Measurements from ENCODE around the gene LMO7.
A peak's percentile ranks its signal among the peaks of the same experiment; 100 is the strongest.
"Not testable (repeated sequence)": the region's sequence is repeated elsewhere in the genome, so short reads cannot be mapped to it uniquely, and the experiment has no call there.

Gene LMO7

DNA sequence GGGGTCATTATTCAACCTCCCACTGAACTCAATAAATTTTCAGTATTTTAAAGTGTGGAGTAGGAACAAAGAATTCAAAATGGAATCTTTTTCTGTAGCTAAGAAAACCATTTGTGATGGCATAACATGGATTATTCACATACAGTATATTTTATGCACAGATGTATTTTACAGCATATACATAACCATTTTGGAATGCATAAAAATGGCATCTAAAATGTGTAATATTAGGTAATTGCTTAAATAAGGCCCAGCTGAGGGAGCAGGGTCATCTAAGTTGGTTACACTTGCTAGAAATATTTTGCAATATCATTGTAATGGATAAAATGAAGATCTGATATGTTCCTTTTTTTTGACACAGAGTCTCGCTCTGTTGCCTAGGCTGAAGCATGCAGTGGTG is 146.9 kb downstream of the LMO7 start:
- no peak for DNase-seq

GRCh38 chr13:75784003-75784402 is 147.9 kb downstream of the LMO7 start:
- peak; percentile 21 for DNase-seq

DNA sequence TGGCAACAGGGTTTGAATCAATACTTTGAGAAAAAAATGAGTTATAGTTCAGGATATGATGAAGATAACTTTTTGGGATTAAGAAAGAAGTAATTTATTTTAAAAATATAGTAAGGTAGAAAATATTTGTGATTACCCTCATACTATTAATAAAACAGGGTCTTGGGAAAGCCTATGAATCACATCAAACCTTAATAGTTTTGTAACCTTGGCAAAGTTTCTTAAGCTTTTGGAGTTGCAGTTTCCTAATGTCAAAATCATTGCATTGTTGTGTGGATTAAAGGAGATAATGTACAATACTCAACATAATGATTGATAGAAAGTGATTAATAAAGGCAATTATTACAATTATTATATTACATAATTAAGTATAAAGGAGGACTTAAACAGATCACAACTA is 149.0 kb downstream of the LMO7 start:
- DNase-seq: peak; percentile 31

- DNase-seq: peak; percentile 65
These were observed 151.3 kb downstream of the LMO7 start for GRCh38 chr13:75787249-75787928.

DNA sequence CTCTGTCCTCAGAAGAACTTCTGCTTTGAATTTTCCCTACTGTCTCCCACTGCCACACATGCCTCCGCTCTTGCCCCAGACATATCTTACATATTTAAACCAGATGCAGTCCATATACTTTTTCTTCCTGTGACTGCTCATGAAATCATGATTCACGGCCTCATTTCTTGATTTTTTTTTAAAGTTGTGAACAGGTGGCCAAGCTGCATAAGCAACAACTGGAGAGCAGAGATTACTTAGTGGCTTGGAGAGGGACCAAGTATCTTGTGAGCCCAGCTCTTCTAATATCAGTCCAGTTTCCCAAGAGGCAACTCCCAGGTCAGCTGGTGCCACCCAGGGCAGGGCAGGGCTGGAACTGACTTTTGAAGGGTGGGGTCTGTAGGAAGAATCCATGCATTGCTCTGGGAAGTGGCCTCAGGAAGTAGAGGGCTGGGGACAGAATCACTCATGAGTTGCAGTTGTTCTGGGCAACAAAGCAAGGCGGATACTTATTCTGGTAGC is 152.4 kb downstream of the LMO7 start:
- DNase-seq: peak; percentile 74

DNA sequence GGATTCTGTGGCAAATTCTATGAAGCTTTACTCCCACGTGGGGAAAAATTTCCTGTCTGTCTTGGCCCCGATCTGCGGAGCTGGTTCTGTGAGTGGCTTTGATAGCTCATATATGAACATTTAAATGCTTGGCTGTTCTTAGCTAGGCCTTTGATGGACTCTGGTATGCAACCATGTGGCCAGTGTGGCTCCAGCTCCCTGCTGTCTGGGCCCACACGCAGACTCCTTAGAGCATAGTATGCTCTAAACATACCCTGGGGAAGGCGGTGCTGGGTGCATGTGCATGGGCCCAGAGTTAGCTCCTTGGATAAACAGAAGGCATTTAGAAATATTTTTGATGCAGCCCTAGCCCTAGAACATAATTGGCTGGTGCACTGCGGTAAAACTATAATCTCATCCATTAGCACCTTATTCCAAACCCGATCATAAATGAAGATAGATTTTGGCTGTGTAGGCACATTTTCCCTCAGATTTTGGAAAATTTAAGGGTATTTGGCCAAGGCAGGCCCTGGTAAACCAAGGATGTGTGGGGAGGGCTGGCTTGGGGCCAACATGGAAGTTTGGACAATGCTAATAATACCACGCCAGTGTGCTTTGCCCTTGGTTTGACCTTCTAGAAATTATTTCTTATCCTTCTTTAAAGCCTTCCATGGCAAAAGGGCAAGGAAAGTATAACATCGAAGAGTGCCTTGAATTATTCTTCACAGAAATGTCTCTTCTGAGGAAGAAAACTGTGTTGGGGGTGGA is 153.5 kb downstream of the LMO7 start:
- DNase-seq: peak; percentile 29

DNA sequence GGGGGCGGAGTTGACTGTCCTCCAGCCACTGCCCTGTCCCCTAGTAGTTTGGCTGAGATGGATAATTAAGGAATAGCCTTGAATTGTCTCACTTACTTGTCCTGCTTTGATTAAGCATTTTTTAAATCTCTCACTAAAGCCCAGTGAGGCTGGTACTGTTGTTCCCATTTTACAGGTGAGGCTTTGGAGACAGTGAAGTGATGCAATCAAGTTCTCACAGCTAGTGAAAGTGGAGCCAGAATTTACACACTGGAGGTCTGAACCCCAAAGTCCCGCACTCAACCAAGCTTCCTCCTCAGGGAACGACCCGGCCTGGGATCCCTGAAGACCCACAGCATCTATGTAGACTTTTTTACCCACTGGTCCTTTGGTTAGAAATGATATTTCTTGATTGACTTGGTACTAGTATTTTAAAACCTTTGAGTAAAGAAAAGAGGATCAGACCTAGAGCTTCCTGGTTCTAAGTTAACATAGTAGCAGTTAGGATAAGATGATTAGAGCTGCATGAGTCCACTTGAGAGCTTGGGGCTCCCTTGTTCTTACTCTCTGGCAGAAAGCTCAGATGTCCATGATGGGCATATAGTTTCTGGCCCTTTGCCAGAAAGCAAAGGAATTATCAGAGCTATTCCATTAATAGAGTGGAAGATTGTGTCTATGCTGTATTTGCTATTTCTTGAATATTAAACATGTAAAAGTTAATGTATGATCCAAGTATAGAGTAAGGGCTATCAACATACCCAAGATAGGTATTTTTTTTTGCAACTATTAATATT is 154.3 kb downstream of the LMO7 start:
- no peak for DNase-seq

DNA sequence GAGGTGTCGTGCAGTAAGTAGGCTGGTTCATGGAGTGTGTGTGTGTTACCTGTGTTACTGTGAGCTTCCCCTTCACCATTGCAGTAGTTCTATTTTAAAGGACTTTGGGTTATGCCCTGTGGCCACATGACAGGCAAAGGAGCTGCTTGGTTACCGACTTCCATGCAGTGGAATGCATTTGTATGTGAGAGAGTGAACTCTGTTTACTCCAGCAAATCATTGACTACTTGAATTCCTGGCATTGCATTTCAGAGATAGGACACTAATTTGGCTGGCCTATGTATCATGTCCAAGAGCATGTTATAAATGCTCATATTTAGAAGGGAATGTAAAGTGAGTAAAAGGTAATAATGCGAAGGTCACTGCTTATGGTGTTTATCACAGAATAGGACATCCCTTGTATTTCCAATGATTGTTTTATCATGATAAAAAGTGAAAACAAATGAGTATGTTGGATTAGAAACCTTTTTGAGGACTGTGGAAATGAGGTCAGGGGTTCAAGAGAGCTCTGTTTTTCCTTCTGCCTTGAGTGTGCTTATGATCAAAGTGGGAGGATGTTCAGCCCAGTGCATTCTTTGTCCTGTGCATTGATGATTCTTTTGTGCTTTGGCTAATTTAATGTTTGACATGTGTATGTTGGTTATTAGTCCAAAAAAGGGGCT is 156.5 kb downstream of the LMO7 start:
- DNase-seq: peak; percentile 41

DNA sequence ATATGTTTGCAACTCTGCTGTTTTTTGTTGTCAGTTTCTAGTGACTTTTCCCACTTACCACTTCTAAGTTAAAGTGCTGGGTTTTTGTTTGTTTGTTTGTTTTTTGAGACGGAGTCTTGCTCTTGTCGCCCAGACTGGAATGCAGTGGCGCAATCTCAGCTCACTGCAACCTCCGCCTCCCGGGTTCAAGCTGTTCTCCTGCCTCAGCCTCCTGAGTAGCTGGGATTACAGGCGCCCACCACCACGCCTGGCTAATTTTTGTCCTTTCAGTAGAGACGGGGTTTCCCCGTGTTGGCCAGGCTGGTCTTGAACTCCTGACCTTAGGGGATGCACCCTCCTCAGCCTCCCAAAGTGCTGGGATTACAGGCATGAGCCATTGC is 157.0 kb downstream of the LMO7 start:
- not testable (repeated sequence) for DNase-seq

DNA sequence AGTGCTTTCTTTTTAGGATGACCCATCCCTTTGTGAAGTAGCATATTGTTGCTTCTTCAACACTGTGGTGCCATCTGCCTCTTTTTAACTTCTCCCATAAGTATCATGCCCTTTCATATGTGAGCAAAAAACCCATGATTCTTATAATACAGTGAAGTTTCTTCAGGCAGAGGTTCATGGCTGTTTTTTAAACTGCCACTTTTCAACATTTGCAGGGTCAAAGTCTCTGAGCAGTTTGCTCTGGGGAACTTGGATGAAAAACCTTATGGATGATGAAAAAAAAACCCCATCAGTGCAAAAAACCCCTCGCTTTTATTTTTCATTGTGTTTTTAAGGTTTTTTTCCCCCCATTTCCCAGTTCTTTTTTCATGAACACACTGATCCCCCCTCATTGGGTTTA is 158.5 kb downstream of the LMO7 start:
- no peak for DNase-seq

- no peak for DNase-seq
These were observed 159.1 kb downstream of the LMO7 start for GRCh38 chr13:75795274-75795673.

DNA sequence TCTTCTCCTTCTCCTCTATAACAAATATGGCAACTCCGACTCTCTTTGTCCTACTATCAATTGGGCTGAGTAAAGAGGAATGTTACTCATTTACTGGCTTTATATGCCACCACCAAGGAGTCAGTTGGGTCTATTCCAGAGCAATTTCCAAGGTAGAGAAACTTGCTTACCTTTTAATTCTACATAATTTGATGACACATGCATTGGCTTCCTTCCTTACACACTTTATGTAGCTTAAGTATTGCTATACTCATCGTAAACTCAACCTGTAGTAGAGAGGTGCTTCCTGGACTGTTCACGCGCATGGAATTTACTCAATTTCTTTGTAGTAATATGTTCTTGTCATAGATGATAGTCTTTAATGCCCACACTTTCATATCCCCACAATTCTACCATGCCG is 160.7 kb downstream of the LMO7 start:
- DNase-seq: no peak

DNA sequence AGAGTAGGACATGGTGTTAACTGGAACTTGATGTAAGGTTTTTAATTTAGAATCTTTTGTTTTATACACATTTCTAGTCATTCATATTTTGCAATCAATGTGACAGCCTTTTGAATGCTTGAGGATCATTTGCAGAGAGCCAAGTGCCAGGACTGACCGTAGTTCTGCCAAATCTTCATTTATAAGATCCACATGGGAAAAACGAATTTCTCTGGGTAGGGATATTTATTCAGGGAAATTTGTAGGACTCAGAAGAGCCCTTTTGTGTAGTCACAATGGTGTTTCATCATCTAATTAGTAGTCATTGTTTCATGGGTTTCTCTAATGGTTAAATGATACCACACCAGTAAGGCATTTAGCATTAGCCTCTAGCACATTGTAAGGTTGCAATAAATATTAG is 161.1 kb downstream of the LMO7 start:
- no peak for DNase-seq

DNA sequence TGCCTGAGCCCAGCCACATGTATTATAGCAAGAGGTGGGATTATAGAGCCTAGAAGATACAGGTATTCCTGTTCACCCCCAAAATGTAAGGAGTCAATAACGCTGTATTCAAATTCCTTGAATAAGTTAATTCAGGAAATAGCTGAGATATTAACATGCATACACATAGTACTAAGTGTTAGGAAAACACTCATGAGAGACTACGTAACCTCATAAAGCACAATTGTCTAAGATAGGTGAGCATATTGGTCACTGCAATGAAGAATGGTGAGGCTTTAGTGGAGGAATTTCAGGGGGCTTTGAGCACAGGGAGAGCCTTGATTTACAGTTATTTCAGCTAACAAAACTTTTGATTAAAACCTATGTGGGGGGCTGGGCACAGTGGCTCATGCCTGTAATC is 161.6 kb downstream of the LMO7 start:
- DNase-seq: no peak

GRCh38 chr13:75798353-75799255 is 162.5 kb downstream of the LMO7 start:
- DNase-seq: peak; percentile 64

- DNase-seq: no peak
These were observed 164.4 kb downstream of the LMO7 start for GRCh38 chr13:75800545-75800944.

- DNase-seq: no peak
These were observed 165.3 kb downstream of the LMO7 start for GRCh38 chr13:75801388-75801945.

DNA sequence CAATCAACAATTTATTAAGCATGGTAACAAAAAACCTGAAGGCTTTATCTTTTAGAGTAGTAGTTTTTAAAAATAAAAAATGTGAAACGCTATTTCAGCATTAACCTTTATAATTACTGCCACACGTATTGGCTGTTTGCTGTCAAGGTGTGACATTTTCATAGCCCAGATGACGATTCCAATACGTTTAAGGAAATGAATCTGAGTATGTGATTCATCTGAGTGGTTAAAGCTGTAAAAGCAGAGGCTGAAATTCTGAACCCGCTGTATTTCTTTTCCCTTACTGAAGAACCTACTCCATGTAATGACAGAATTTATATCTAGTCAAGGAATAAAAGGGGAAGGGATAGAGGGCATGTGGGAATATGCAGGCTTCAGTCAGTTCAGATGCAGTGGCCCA is 166.0 kb downstream of the LMO7 start:
- no peak for DNase-seq

DNA sequence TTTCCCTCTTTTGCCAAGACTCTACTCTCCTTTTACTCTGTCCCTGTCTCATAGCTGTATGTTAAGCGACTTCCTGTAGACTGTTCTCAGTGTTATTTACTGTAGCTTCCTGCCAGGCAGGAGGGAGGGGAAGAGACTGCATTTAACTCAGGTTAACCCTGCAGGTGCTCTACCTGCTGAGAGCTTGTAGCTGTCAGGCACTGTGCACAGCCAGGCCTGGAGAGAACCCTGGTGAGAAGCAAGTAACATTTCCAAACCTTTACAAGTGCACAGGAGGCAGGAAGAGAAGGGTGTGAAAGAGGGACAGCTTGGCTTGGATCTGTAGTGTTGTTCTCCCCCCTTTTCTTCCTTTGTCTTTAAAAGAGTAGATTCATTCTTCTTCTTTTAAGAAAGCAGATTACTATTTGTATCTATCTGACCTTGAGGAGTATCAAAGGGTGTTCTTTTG is 167.1 kb downstream of the LMO7 start:
- no peak for DNase-seq

DNA sequence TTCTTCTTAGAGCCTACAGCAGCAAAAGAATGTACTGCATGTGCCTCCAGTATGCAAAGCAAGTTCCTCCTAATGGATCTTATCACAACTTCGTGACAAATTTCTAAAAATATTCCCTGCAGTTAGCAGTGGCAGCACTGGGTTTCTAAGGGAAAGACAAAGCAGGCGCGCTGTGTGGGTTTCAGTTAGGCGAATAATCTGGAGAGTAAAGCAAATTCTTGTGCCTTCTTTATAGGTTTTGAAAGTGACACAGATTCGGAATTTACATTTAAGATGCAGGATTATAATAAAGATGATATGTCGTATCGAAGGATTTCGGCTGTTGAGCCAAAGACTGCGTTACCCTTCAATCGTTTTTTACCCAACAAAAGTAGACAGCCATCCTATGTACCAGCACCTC is 167.9 kb downstream of the LMO7 start:
- no peak for DNase-seq

DNA sequence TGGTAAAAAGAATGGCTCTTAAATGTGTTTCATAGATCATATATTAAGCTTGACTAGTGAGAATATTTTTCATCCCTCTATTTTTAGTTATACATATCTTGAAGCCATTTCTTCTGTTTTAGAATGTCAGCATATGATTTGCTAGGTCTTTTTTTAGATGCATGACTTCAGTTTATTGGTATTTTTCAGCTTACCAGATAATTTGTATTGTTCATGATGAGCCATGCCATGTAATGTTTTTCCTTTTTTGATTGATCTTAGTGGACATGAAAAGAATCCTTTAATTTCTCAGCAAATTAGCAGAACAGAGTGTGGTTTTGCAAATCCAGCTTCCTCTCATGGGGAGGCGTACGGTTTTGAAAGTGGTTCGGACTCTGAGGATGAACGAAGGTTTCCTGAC is 168.5 kb downstream of the LMO7 start:
- DNase-seq: no peak

DNA sequence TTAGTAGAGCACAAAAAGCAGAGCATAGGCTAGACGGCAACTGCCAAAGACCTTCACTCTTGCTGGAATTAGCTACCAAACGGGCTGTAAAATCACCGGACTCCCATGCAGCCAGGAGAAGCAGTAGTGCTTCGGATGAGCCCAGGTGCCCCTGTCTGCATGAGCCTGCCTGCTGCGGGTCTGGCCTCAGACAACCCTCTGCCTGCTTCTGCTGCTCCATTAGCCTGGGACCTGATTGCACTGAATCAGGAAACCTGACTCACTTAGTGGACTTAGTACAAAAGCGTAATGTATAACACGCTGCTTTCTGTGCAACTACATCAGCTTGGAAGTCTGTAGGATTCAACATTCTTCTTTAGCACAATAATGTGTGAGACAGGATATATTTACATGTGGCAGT is 170.0 kb downstream of the LMO7 start:
- DNase-seq: no peak

Measured in NCI-H226 (cell line).